Ovary (tissue), 9 donors: ENCODE results near the gene PCNX3. TPM values are rescaled to one million over a fixed set of nuclear protein-coding genes. Genes with fewer than 3 reads are reported as not detected.

Source experiments
- DNase-seq, 5 donors: peaks; one replicate each; pipeline ENCODE4 v3.0.0-alpha.2; 2019 to 2020
- H3K27ac ChIP-seq, 2 donors: fragments of 200-600 bp; one replicate each; pipeline versions ENCODE4 v1.5.1 to v1.8.0; 2019 to 2022
- H3K27me3 ChIP-seq: fragments of 200-600 bp; one replicate; pipeline ENCODE4 v1.8.0; 2022
- H3K36me3 ChIP-seq: fragments of 200-600 bp; sonication (generic); one replicate; pipeline ENCODE4 v1.5.1; 2019
- H3K4me1 ChIP-seq: one replicate; pipeline ENCODE4 v1.8.1; 2013; ENCODE audit warnings: mild to moderate bottlenecking, moderate library complexity; ENCODE audit not compliant: insufficient read depth
- H3K4me3 ChIP-seq: fragments of 200-600 bp; sonication (generic); one replicate; pipeline ENCODE4 v1.5.1; 2017
- H3K9me3 ChIP-seq, 2 donors: fragments of 200-600 bp in 1 of 2; sonication (generic) in 1 of 2; one replicate each; pipeline versions ENCODE4 v1.5.1 to v1.8.1; 2013 to 2019; ENCODE audit warnings: mild to moderate bottlenecking in 1 of 2, moderate library complexity in 1 of 2
- EP300 ChIP-seq: sonication (generic); formaldehyde crosslinking; IDR thresholded peaks from one replicate; pipeline ENCODE4 v1.6.1; 2017; ENCODE audit warnings: antibody characterized with exemption
- POLR2A ChIP-seq: fragments of 450-650 bp; IDR thresholded peaks from one replicate; pipeline ENCODE4 v1.6.1; 2017; ENCODE audit warnings: antibody characterized with exemption, mild to moderate bottlenecking, moderate library complexity
- WGBS, 3 donors: extraction: QIAGEN DNeasy Blood & Tissue Kit in 1 of 3; methylation state at CpG; one replicate each; pipeline versions ENCODE4 v1.1.5 to v1.1.7; 2013 to 2017; 5-methylcytosine and 5-hydroxymethylcytosine counted together
- intact Hi-C, 4 donors: fragments of 100-400 bp; cut with DNase I; formaldehyde crosslinking; loops; one replicate each; pipeline versions ENCODE4 v1.11.0 to v1.15.1; 2022 to 2023
- polyA plus RNA-seq, 2 donors: library from polyadenylated mRNA; stranded (reverse); fragments of 200-250 nt in 1 of 2; fragments of 350-450 nt in 1 of 2; fragmentation: Illumina TruSeq in 1 of 2; extraction: RNeasy Lipid Tissue Mini Kit (QIAGEN cat#74804) in 1 of 2; gene quantifications; one replicate each; pipeline ENCODE4 v1.2.3, GENCODE V29; 2013 to 2014
- total RNA-seq, 7 donors: library from RNA; depleted of rRNA in 2 of 7; stranded (reverse); fragments of >200 nt in 2 of 7; fragmentation: NEBNext Ultra II Directional in 3 of 7; extraction: Animal tissue kit (Norgen Biotek cat#: 25700) in 3 of 7; gene quantifications; one replicate each; pipeline versions ENCODE4 v1.1.0 to v1.2.4, GENCODE V29; 2016 to 2023
- TF ChIP-seq, protein P1 (sequence below), 3 donors: fragments of 450-650 bp in 2 of 3; fragments of 200-600 bp in 1 of 3; IDR thresholded peaks; one replicate each; pipeline versions ENCODE4 v1.5.1 to v1.8.0; 2016 to 2022; ENCODE audit warnings: antibody characterized with exemption in 3 of 3, mild to moderate bottlenecking in 1 of 3
- donor health status: DM: no; HTN: no; CAD: no; lungs with moderate emphysema.
- donor health status: DM: no; HTN: no; CAD: no.
- donor health status: Bipolar disorder and iron deficiency.
- donor health status: DM: yes; HTN: yes; CAD: no.
- donor health status: DM: no; HTN: no; CAD: no.
- donor health status: DM: yes; HTN: yes; CAD: no.

PCNX3 gene
- total and polyA plus RNA-seq, 9 donors: 3.3 to 42.1 (median 27.1) TPM

DNA sequence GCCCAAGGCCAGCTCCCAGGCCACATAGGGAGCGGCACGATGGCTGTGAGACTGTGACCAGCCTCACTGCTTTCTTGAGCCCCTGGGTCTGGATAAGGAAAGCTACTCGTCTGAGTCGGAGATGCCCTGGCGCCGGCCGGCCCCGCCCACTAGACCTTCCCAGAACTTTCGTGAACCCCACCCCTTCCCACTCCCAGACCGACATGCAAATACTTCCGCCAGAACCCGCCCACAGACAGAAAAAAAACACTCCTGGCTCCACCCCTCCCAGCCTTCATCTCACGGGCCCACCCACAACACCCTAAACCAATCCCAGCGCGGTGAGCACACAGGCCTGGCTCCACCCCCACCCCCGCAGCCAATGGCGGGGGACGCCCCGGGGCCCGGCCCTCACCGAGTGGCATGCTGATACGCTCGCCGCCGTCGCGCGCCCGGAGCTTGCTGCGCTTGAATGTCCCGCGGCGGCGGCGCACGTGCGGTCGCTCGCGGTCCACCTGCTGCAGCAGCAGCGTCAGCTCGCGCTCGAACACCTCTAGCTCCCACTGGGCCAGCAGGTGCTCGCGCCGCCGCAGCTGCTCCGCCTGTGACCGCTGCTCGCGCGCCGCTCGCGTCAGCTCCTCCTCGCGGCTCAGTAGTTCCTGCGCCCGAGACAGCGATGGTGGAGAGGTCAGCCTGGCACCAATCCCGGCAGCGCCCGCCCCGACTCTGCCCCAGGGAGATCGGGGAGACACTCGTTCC is 8.5 kb upstream of the PCNX3 start:
- Histone ChIP-seq H3K27ac (peak overlapping the region; percentile 93), H3K9me3 (no peaks in the 10 kb centered on the region), H3K36me3 (no peaks in the 10 kb centered on the region), H3K4me3 (peak overlapping the region; percentile 36), H3K27me3 (no peaks in the 10 kb centered on the region), H3K4me1 (peaks cover 7% of the 10 kb centered on the region)
- peak; percentile 95 to 98 (median 96) for DNase-seq
- intact Hi-C loops: no loop called here
- TF ChIP-seq, protein P1, sequence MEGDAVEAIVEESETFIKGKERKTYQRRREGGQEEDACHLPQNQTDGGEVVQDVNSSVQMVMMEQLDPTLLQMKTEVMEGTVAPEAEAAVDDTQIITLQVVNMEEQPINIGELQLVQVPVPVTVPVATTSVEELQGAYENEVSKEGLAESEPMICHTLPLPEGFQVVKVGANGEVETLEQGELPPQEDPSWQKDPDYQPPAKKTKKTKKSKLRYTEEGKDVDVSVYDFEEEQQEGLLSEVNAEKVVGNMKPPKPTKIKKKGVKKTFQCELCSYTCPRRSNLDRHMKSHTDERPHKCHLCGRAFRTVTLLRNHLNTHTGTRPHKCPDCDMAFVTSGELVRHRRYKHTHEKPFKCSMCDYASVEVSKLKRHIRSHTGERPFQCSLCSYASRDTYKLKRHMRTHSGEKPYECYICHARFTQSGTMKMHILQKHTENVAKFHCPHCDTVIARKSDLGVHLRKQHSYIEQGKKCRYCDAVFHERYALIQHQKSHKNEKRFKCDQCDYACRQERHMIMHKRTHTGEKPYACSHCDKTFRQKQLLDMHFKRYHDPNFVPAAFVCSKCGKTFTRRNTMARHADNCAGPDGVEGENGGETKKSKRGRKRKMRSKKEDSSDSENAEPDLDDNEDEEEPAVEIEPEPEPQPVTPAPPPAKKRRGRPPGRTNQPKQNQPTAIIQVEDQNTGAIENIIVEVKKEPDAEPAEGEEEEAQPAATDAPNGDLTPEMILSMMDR (IDR thresholded peaks at IDR 0.05): no peak
- TF ChIP-seq EP300: peak; percentile 63
- TF ChIP-seq POLR2A: peak; percentile 60
- WGBS, 3 donors: 6 to 12% (median 9%) methylated on average over 41 to 67 of the region's 67 CpGs

DNA sequence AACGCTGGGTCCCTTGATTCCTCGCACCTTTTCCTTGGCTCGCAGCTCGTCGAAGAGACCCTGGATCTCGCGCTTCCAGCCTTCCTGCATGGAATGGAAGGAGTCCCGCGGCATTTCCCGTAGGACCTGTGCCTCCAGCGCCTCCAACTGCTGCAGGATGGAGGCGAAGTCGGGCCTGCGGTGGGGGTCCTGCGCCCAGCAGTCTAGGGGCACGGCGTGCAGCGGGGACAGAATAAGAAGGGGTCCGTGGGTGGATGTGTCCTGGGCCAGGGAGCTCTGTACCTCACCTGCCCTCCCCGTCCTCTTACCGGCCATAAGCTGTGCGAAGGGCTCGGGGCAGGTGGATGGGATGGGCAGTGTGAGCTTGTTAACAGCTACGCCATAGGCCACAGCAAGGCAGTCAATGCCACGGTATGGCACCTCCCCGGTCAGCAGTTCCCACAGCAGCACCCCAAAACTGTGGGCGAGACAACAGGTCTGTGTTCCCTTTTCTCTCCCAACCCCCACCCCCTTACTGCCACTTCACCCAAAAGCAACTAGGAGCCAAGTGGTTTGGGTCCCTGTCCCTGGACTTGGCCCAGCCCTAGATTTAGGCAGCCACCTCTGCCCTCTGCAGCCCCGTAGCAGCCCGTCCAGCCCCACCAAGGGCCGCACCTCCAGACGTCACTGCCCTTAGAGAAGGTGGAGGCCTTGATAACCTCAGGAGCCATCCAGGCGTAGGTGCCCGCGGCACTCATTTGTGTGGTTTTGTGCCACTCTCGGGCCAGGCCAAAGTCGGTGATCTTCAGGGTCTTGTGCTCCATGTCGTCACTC is 7.8 kb upstream of the PCNX3 start:
- no peaks in the 10 kb centered on the region for H3K27me3 ChIP-seq
- 58 to 75% (median 61%) methylated on average over 37 of the region's 37 CpGs for WGBS, 3 donors
- peaks cover 15% of the 10 kb centered on the region for H3K4me1 ChIP-seq
- H3K27ac ChIP-seq: peak overlapping the region in 1 of 2 donors; percentile 47
- intact Hi-C loops: no loop called here
- DNase-seq: no peak
- no peaks in the 10 kb centered on the region for H3K36me3 ChIP-seq
- H3K9me3 ChIP-seq: no peaks in the 10 kb centered on the region
- H3K4me3 ChIP-seq: peak overlapping the region; percentile 36
- no peak for TF ChIP-seq POLR2A
- TF ChIP-seq, protein P1 (IDR thresholded peaks at IDR 0.05): no peak
- TF ChIP-seq EP300: no peak

DNA sequence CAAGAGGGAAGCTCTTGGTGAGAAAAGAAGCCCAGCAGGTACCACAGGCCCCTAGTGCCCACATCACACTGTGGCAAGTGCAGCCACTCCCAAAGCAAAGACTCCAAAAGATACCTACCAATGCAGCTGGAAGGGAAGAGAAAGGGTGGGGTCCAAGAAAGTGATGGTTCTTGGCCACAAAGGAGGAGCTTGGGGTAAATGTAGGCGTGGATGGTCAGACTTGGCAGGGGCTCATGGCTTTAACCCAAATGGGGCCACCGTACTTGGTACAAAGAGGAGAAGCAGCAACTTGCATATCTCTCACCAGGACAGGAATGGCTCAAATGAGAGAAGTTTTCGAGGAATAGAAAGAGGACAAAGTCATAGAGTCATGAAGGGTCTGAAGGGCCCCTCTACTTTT is 6.3 kb upstream of the PCNX3 start:
- no peaks in the 10 kb centered on the region for H3K36me3 ChIP-seq
- 27 to 48% (median 36%) methylated on average over 3 of the region's 3 CpGs for WGBS, 3 donors
- H3K4me3 ChIP-seq: no peak overlapping the region
- H3K27me3 ChIP-seq: no peaks in the 10 kb centered on the region
- DNase-seq: peak in 1 of 5 donors; percentile 28
- H3K9me3 ChIP-seq: no peaks in the 10 kb centered on the region
- no peak overlapping the region for H3K27ac ChIP-seq
- TF ChIP-seq POLR2A: no peak
- TF ChIP-seq, protein P1 (IDR thresholded peaks at IDR 0.05): no peak
- no peak for TF ChIP-seq EP300
- intact Hi-C loops: no loop called here
- peaks cover 21% of the 10 kb centered on the region for H3K4me1 ChIP-seq

DNA sequence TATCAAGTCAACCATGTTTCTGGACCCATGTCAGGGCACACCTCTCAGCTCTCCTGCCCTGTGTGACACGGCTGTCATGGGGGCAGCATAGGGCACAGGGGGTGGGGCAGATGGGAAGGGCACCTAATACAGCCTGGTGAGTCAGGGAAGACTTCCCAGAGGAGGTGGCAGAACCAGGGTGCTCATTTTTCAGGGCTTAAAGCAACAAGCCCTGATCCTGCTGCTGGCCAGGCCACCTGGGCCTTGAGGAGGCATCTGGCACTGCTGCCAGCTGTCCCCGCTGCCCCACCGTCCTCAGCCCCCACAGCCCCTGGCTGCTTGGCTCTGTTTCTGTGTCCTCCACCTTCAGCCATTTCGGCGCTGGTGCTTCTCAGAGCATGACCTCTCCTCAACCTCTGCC is 5.9 kb upstream of the PCNX3 start:
- peaks cover 21% of the 10 kb centered on the region for H3K4me1 ChIP-seq
- 74 to 87% (median 81%) methylated on average over 5 of the region's 5 CpGs for WGBS, 3 donors
- peak in 1 of 5 donors; percentile 28 for DNase-seq
- H3K27ac ChIP-seq: no peak overlapping the region
- intact Hi-C loops: loop anchor here in 2 of 4 donors (5.0 kb wide), 3 partner anchors 32 to 67 kb away; partner anchors contain the start of genes EHBP1L1 (in 1 of the 2), FAM89B (in 1 of the 2) and ZNRD2 (in 1 of the 2)
- H3K27me3 ChIP-seq: no peaks in the 10 kb centered on the region
- no peak overlapping the region for H3K4me3 ChIP-seq
- H3K9me3 ChIP-seq: no peaks in the 10 kb centered on the region
- no peaks in the 10 kb centered on the region for H3K36me3 ChIP-seq
- TF ChIP-seq, protein P1 (IDR thresholded peaks at IDR 0.05): no peak
- TF ChIP-seq POLR2A: no peak
- no peak for TF ChIP-seq EP300
